HG02610 (cell line): ENCODE results near the gene FBLL1.
"Not testable (repeated sequence)": the region's sequence is repeated elsewhere in the genome, so short reads cannot be mapped to it uniquely, and the experiment has no call there.

Experiments used
- ATAC-seq: cut with Tn5 transposase; IDR thresholded peaks from one replicate; pipeline ENCODE4 v1.9.1; 2021; ENCODE audit warnings: mild to moderate bottlenecking, moderate library complexity; ENCODE audit not compliant: unreplicated experiment

Gene FBLL1

GRCh38 chr5:168528521-168529373, at the start of gene FBLL1:
FBLL1 (plus strand) TSS chr5:168529305; CDS start chr5:168529505, 200 bp downstream.
- ATAC-seq = no peak

- ATAC-seq = no peak
Observed at GRCh38 chr5:168480601-168481000, 48.5 kb upstream of the FBLL1 start.

- ATAC-seq = peak; percentile 91
Observed at GRCh38 chr5:168481330-168481788, 47.7 kb upstream of the FBLL1 start.

GRCh38 chr5:168482361-168482760, 46.7 kb upstream of the FBLL1 start:
- no peak for ATAC-seq

GRCh38 chr5:168486136-168486879, 42.8 kb upstream of the FBLL1 start, which contains the start of gene RARS1:
RARS1 (plus strand) TSS chr5:168486471; CDS start chr5:168486499, 28 bp downstream.
- ATAC-seq = peak; percentile 86

- ATAC-seq = no peak
Observed at GRCh38 chr5:168489059-168489458, 40.0 kb upstream of the FBLL1 start.

- ATAC-seq = no peak
Observed at GRCh38 chr5:168494057-168494555, 35.0 kb upstream of the FBLL1 start.

- ATAC-seq = no peak
Observed at GRCh38 chr5:168502563-168503237, 26.4 kb upstream of the FBLL1 start.

- ATAC-seq = no peak
Observed at GRCh38 chr5:168513861-168514428, 15.2 kb upstream of the FBLL1 start.

- no peak for ATAC-seq
Observed at GRCh38 chr5:168525856-168526255, 3.2 kb upstream of the FBLL1 start.

- ATAC-seq = no peak
Observed at GRCh38 chr5:168527756-168528295, 1.3 kb upstream of the FBLL1 start.

GRCh38 chr5:168529374-168530234, 499 bp downstream of the FBLL1 start:
- ATAC-seq = no peak

GRCh38 chr5:168530621-168531150, 1.6 kb downstream of the FBLL1 start:
- ATAC-seq = no peak

GRCh38 chr5:168531191-168531590, 2.1 kb downstream of the FBLL1 start:
- ATAC-seq = no peak

- no peak for ATAC-seq
Observed at GRCh38 chr5:168531987-168532864, 3.1 kb downstream of the FBLL1 start.

- ATAC-seq = not testable (repeated sequence)
Observed at GRCh38 chr5:168534351-168534750, 5.2 kb downstream of the FBLL1 start.

GRCh38 chr5:168537176-168537575, 8.1 kb downstream of the FBLL1 start:
- no peak for ATAC-seq

GRCh38 chr5:168549554-168549953, 20.4 kb downstream of the FBLL1 start:
- no peak for ATAC-seq
